HL-60 (cell line): ENCODE data around the gene ENOX1.

Experiments
- CTCF ChIP-seq: IDR thresholded peaks from one replicate; pipeline ENCODE4 v1.5.1; 2011; ENCODE audit warnings: low read length, control low read depth, inconsistent platforms; ENCODE audit not compliant: insufficient read depth
- POLR2AphosphoS5 ChIP-seq: IDR thresholded peaks from 2 replicates; pipeline ENCODE4 v1.6.1; 2012; ENCODE audit warnings: low read depth
- REST ChIP-seq: IDR thresholded peaks from 2 replicates; pipeline ENCODE4 v1.6.1; 2012; ENCODE audit warnings: low read depth; ENCODE audit not compliant: insufficient replicate concordance

GRCh38 chr13:43647471-43647870, 139.3 kb downstream of the ENOX1 start:
- TF ChIP-seq CTCF (no peak), REST (no peak), POLR2AphosphoS5 (no peak)
